ENCODE results near the gene IL1R2.

IL1R2 gene

GRCh38 chr2:101991721-101992145, at the start of gene IL1R2:
IL1R2 (plus strand) TSS chr2:101991960; CDS start chr2:102008576, 16,616 bp downstream.
- in situ Hi-C loops (cut with MboI; ENCODE audit: low sequenced_read_pairs), result no loop called here

- in situ Hi-C loops (cut with MboI; ENCODE audit: low sequenced_read_pairs), result no loop called here
Observed at GRCh38 chr2:101942851-101943250, 48.9 kb upstream of the IL1R2 start.

GRCh38 chr2:101946372-101947039, 45.3 kb upstream of the IL1R2 start:
- in situ Hi-C loops (cut with MboI; ENCODE audit: low sequenced_read_pairs), result no loop called here

- in situ Hi-C loops (cut with MboI; ENCODE audit: low sequenced_read_pairs), result no loop called here
Observed at GRCh38 chr2:101947374-101947773, 44.4 kb upstream of the IL1R2 start.

GRCh38 chr2:101948625-101949155, 43.1 kb upstream of the IL1R2 start:
- in situ Hi-C loops (cut with MboI; ENCODE audit: low sequenced_read_pairs), result no loop called here

GRCh38 chr2:101949304-101949703, 42.5 kb upstream of the IL1R2 start:
- in situ Hi-C loops (cut with MboI; ENCODE audit: low sequenced_read_pairs), result no loop called here

GRCh38 chr2:101951296-101951695, 40.5 kb upstream of the IL1R2 start:
- in situ Hi-C loops (cut with MboI; ENCODE audit: low sequenced_read_pairs), result no loop called here

- in situ Hi-C loops (cut with MboI; ENCODE audit: low sequenced_read_pairs), result no loop called here
Observed at GRCh38 chr2:101952551-101952950, 39.2 kb upstream of the IL1R2 start.

- in situ Hi-C loops (cut with MboI; ENCODE audit: low sequenced_read_pairs), result no loop called here
Observed at GRCh38 chr2:101956465-101957438, 35.0 kb upstream of the IL1R2 start.

GRCh38 chr2:101958061-101958460, 33.7 kb upstream of the IL1R2 start:
- in situ Hi-C loops (cut with MboI; ENCODE audit: low sequenced_read_pairs), result no loop called here

- in situ Hi-C loops (cut with MboI; ENCODE audit: low sequenced_read_pairs), result no loop called here
Observed at GRCh38 chr2:101960819-101961337, 30.9 kb upstream of the IL1R2 start.

- in situ Hi-C loops (cut with MboI; ENCODE audit: low sequenced_read_pairs), result no loop called here
Observed at GRCh38 chr2:101961338-101962191, 30.2 kb upstream of the IL1R2 start.

- in situ Hi-C loops (cut with MboI; ENCODE audit: low sequenced_read_pairs), result no loop called here
Observed at GRCh38 chr2:101962309-101962708, 29.5 kb upstream of the IL1R2 start.

- in situ Hi-C loops (cut with MboI; ENCODE audit: low sequenced_read_pairs), result no loop called here
Observed at GRCh38 chr2:101963198-101963597, 28.6 kb upstream of the IL1R2 start.

GRCh38 chr2:101967826-101968513, 23.8 kb upstream of the IL1R2 start:
- in situ Hi-C loops (cut with MboI; ENCODE audit: low sequenced_read_pairs), result no loop called here

- in situ Hi-C loops (cut with MboI; ENCODE audit: low sequenced_read_pairs), result no loop called here
Observed at GRCh38 chr2:101969723-101970122, 22.0 kb upstream of the IL1R2 start.

- in situ Hi-C loops (cut with MboI; ENCODE audit: low sequenced_read_pairs), result no loop called here
Observed at GRCh38 chr2:101970901-101971300, 20.9 kb upstream of the IL1R2 start.

- in situ Hi-C loops (cut with MboI; ENCODE audit: low sequenced_read_pairs), result no loop called here
Observed at GRCh38 chr2:101971836-101972235, 19.9 kb upstream of the IL1R2 start.

GRCh38 chr2:101972621-101973434, 18.9 kb upstream of the IL1R2 start:
- in situ Hi-C loops (cut with MboI; ENCODE audit: low sequenced_read_pairs), result no loop called here
